GM21423 (cell line): ENCODE results near the gene SLF1.
"Not testable (repeated sequence)": the region's sequence is repeated elsewhere in the genome, so short reads cannot be mapped to it uniquely, and the experiment has no call there.

Experiments
- ATAC-seq: cut with Tn5 transposase; IDR thresholded peaks from one replicate; pipeline ENCODE4 v1.9.1; 2021; ENCODE audit warnings: mild to moderate bottlenecking, moderate library complexity; ENCODE audit not compliant: unreplicated experiment

SLF1 gene

DNA sequence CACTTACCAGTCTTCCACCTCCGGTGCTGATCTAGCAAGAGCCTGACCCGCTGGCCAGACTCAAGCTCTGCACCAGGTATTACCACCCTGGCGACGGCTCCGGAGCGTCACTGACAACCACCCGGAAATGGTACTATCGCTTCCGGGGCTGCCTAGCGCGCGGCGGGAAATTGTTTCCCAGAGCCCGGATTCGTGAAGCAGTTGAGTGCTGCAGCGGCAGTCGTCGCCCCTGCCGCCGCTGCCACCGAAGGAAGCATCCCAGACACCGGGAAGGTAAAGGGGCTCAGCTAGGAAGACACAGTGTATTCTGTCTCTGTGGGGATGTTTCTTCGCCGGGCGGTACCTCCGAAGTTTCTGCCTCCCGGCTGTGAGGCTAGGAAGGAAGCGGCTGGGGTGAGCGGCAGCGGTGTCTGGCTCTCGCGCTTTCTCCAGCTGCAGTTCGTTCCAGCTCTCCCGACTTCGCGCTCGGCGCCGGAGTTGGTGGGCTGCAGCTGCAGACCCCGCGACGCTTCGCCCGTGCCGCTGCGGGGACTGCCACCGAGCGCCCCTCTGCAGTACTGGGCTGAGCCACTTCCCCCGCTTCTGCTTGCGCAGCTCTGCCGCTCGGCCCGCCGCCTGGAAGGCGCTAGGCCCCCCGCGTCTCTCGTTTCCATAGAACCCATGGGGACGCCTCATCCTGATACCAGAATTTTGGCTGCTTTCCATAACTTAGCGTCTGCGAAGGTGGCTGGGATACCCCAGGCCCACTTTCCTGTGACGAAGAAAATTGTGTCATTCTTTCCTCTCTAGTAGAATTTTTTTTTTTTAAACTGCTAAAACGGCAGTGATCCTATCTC lies at the start of gene SLF1, which contains the start of gene KIAA0825:
Gene SLF1 (plus strand): TSS at position 177 of the 836 bp plus-strand sequence. CDS start 10,142 bp downstream, outside the sequence.
Gene KIAA0825 (minus strand): TSS at position 112 of the 836 bp plus-strand sequence. CDS start 81,478 bp downstream, outside the sequence.
- peak; percentile 96 for ATAC-seq

DNA sequence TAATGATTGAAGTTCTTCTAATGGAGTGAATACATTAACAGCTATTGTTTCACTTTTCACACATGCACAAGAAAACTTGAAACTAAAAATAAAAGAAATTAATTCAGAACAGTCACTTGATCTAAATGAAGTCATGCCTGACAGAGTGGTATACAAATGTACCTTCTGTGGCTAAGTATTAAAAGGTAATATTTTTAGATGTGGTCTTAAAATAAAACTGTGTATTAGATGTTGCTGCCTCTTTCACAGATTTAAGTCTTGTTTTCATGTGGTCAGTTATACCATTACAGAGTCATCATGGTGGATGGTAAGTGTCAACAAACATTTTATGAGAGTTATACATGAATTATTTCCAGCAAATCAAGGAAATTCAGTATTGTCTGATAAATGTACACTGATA lies 47.1 kb upstream of the SLF1 start:
- ATAC-seq: no peak

- ATAC-seq: not testable (repeated sequence)
Observed at GRCh38 chr5:94573349-94573748, 45.1 kb upstream of the SLF1 start.

DNA sequence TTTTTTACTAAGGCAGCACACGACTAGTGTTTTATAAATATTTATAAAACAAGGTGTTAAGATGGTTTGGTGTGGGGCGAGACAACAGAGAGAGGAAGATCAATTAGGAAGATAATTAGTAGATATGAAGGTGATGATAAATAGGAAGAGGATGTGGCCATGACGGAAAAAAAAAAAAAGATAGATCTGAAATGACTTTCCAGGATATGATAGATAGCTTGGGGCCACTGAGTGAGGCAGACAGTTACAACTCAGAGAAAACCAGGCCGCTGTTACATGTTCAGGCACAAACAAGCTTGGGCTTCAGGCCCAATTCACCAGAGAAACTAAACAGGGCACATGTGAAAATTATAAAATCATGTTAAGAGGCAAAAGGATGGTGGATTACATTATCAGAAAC lies 43.3 kb upstream of the SLF1 start:
- no peak for ATAC-seq

- peak; percentile 87 for ATAC-seq
Observed at GRCh38 chr5:94577466-94578245, 40.8 kb upstream of the SLF1 start.

DNA sequence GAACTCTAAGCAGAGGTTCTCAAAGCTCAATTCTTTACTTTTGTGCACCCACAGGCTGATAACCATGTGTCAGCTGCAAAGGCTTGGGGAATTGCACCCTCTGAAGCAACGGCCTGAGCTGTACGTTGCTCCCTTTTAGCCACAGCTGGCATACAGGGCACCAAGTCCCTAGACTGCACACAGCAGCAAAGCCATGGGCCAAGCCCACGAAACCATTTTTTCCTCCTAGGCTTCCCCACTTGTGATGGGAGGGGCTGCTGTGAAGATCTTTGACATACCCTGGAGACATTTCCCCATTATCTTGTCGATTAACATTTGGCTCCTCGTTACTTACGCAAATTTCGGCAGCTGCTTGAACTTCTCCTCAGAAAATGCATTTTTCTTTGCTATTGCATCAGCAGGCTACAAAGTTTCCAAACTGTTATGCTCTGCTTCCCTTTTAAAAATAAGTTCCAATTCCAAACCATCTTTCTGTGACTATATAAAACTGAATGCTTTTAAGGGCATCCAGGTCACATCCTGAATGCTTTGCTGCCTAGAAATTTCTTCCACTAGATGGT lies 23.1 kb upstream of the SLF1 start:
- ATAC-seq: no peak

DNA sequence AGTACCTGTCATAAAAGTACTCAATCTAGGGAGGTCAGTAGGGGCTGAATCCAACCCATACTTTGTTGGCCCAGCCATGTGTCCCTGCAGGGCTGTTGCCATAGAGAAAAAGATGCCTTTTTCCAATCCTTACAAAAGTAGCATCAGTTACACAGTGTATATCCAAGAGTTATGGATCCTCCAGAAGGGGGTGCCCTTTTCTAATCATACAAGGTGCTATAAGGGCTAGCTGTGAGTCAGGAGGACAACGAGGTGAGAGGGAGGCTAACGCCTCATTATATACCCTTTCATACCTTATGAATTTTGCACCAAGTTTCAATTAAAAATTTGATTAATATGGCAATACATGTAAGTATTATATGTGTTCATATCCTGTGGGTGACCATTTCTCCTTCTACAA lies 4.9 kb upstream of the SLF1 start:
- no peak for ATAC-seq

DNA sequence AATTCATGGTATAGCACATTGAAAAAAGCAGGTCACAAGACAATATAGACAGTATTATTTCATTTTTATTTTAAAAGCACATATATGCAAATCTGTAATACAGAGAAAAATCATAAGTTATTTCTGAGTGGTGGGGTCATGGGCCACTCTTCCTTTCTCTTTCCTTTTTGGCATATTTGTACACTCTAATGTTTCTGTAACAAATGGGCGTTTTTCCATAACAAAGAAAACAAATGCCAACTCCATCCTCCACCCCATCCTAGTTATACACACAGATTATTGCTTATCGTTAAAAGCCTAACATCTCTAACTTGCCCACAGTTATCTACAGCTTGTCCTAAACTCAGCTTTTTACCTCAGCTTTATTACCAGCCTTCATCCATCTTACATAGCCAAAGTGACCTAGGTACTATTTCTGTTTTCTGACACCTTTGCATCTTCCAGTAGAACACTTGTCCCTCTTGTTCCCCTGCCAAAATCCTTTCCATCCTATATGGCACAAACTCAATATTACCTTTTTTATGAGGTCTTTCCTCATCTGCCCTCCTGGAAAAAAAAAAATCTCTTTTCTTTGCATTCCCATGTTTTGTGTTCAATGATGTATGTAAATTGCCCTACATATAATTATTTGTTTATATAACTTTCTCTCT lies 4.2 kb upstream of the SLF1 start:
- ATAC-seq: no peak

DNA sequence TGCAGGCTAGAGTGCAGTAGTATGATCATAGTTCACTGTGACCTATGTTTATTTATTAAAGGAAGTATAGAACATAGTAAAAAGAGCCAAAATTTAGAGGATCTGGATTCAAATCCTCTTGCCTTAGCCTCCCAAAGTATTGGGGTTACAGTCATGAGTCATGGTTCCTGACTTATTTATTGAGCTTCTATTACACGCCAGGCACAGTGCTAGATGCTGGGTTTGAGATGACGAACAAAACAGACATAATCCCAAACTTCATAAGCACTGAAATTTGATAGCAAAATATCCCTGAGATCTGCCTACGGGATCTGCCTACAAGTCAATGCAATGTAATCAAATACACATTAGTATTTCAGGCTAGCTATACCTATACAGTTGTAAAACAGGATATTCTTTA lies 2.6 kb upstream of the SLF1 start:
- ATAC-seq: no peak

DNA sequence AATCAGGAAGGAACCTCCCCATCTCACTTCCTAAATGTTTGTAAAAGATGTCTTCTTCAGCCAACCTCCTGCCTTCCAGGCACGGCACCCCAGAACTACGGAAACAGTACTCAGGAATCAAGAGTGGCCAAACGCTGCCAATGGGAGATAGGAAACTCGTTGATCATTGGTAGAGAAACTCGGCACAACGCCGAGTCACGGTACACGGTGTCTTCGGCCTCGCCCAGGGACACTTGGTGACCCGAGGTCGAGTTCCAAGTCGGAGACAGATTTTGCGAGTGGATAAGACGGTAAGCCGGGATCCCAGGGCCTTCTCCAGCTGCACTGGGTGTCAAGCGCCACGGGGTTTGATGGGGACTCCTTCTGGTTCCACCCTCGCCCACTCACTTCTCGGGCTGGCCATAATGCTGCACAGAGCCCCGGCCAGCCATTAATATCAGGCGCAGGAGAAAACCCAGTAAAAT lies 408 bp upstream of the SLF1 start:
- peak; percentile 28 for ATAC-seq

DNA sequence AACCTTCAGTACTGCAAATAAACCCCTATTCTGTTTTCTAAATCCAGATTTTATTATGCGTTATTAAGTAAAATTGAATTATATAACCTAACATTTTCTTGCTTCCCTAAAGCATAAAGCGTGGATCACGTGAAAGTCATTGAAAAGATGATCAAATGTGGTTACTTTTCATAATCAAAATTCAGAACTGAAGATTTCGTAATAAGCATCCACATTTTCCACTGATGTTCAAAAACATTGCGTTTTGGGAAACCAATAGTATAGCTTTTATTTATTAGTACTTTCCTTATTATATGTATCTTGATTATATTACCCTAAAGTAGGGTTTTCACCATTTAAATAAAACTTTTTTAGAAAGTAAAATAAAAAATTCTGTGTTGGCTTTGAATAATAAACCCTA lies 1.8 kb downstream of the SLF1 start:
- no peak for ATAC-seq

DNA sequence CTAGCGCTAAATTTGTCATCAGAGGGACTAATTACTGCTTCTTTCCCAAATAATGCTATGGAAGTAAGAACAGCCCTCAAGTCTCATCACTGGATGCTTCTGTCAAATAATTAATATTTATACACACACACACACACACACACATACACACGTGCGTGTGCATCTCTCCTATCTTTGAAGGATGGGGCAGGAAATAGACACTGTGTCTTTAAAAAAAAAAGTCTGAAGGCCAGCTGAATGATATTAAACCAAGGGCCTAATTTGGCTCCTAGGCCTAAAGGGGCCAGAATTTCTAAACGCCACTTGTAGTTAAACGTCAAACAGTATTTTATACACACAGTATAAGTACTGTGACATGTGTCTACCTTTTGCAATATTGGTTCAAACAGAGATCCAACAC lies 3.3 kb downstream of the SLF1 start:
- no peak for ATAC-seq

DNA sequence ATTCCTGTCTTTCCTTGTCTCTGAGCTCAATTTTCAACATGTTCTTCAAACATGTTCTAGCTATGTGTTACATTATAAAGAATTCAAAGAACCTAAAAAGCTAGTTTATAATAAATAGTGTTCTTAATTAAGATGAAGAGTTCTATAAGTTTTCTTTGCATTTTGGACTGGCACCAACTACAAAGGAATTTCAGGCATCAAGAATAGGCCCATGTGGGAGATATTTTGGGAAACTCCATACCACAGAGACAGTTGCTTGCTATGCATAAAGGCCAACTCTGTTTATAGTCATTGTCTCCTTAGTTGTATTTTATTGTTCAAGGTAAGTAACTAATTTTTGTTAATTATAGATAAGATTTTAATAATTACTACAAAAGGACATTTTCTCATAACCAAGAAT lies 4.5 kb downstream of the SLF1 start:
- ATAC-seq: no peak

GRCh38 chr5:94623877-94624276 lies 5.4 kb downstream of the SLF1 start:
- ATAC-seq: no peak

DNA sequence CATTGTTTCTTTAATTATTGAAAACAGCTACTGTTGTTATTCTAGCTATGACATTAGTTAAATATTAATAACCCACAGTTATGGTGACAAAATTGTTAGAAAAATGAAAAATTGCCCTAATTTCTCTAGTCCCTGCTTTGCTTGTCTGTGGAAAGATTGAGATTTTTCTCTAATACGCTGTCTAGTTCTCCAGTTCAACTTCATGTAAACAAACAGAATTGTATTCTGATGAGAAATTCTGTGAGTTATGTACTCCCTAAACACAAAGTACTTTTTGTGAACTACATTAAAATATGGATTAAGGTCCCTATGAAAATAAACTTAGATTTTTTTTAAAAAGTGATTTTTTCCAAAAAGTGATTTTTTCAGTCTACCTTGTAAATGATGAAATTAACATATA lies 8.7 kb downstream of the SLF1 start:
- no peak for ATAC-seq

DNA sequence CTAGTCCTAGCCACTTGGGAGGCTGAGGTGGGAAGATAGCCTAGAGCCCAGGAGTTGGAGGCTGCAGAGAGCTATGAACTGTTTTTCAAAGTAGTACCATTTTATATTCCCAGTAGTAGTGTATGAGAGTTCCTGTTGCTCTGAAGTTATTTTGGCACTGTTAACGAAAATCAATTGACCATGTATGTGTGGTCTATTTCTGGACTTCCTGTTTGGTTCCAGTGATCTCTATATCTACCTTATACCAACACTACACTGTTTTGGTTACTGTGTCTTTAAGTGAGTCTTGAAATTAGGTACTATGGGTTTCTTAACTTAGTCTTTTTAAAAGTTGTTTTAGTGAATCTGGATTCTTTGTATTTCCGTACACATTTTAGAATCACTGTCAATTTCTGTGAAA lies 13.6 kb downstream of the SLF1 start:
- ATAC-seq: peak; percentile 99

GRCh38 chr5:94640176-94640575 lies 21.7 kb downstream of the SLF1 start:
- ATAC-seq: no peak

GRCh38 chr5:94645053-94645452 lies 26.6 kb downstream of the SLF1 start:
- ATAC-seq: no peak

DNA sequence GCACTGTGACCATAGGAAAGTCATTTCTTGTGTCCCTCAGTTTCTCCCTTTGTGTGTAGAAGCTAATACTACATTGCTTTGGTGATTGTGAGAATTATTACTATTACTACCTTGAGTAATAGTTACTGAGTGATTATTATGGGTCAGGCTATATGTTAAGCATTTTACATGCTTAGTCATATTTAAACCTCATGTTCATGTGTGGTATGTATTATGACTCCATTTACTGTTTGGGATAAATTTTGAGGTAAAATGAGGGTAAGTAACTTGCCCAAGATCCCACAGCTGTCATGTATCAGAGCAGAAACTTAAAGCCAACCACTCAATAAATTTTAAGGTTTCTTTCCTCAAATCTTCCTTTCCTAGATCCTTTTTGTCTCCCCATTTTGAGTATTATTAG lies 28.3 kb downstream of the SLF1 start:
- no peak for ATAC-seq

DNA sequence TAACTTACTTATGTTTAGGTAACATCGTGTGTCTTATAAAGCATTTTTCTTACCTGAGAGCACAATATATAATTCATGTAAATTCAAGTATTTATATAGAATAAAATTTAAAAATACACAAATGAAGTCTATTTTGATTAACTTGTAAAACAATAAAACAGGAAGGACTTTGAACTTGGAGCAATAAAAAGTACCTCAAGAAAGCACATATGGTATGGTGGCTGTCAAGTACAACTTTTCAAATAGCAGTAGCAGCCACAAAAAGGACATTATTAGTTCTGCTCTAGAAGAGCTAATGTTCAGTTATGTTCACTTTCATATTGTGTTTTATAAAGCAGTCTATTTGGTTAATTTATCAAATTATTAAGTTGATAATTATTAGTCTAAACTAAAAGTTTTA lies 31.4 kb downstream of the SLF1 start:
- ATAC-seq: no peak

- ATAC-seq: no peak
Observed at GRCh38 chr5:94658272-94658671, 39.8 kb downstream of the SLF1 start.
